CD4-positive, alpha-beta memory T cell (primary cell): Measurements from ENCODE around the gene HPGDS. TPM values are rescaled to one million over a fixed set of nuclear protein-coding genes. Genes with fewer than 3 reads are reported as not detected.

Experiments
- CTCF ChIA-PET: fragments of 350-600 bp; sonication (Branson Sonifier 250); formaldehyde crosslinking; loops from one replicate; lab custom pipeline; 2021; ENCODE audit warnings: inconsistent platforms; ENCODE audit not compliant: partially characterized antibody; lab: Charles Lee
- POLR2A ChIA-PET: fragments of 350-600 bp; sonication (Branson Sonifier 250); formaldehyde crosslinking; loops from one replicate; lab custom pipeline; 2021; ENCODE audit not compliant: partially characterized antibody; lab: Charles Lee
- DNase-seq, 5 donors: peaks; one replicate each; pipeline versions ENCODE4 v3.0.0 to v3.0.0-alpha.2; 2020 to 2022; ENCODE audit warnings: mixed read lengths in 1 of 5
- H3K27ac ChIP-seq: one replicate; pipeline ENCODE4 v1.7.0; 2013; ENCODE audit warnings: low read depth, low read length
- H3K27me3 ChIP-seq: 2 replicates; pipeline ENCODE4 v1.7.0; 2013; ENCODE audit warnings: mild to moderate bottlenecking, low read length, moderate library complexity; ENCODE audit not compliant: insufficient read depth
- H3K36me3 ChIP-seq: 2 replicates; pipeline ENCODE4 v1.7.0; 2013; ENCODE audit warnings: mild to moderate bottlenecking, low read length, moderate library complexity; ENCODE audit not compliant: insufficient read depth
- H3K4me1 ChIP-seq: 2 replicates; pipeline ENCODE4 v1.7.0; 2013; ENCODE audit warnings: mild to moderate bottlenecking, low read length, moderate library complexity; ENCODE audit not compliant: insufficient read depth
- H3K4me3 ChIP-seq, 2 donors: one replicate each; pipeline ENCODE4 v1.7.0; 2013; ENCODE audit warnings: low read length in 2 of 2, mild to moderate bottlenecking in 1 of 2
- H3K9me3 ChIP-seq, 2 donors: one replicate each; pipeline ENCODE4 v1.7.0; 2013; ENCODE audit warnings: low read length in 2 of 2, control low read depth in 1 of 2; ENCODE audit not compliant: control insufficient read depth in 1 of 2
- H3K27ac Mint-ChIP-seq, 7 donors: one replicate each; pipeline ENCODE4 v1.8.0; 2020 to 2021; ENCODE audit warnings: mixed read lengths in 7 of 7, mild to moderate bottlenecking in 6 of 7, inconsistent platforms in 3 of 7, moderate library complexity in 3 of 7
- H3K27me3 Mint-ChIP-seq, 2 donors: one replicate each; pipeline ENCODE4 v1.8.0; 2020 to 2021; ENCODE audit warnings: mixed read lengths in 2 of 2
- H3K36me3 Mint-ChIP-seq, 2 donors: one replicate each; pipeline ENCODE4 v1.8.0; 2020 to 2021; ENCODE audit warnings: mixed read lengths in 2 of 2, inconsistent platforms in 1 of 2, mild to moderate bottlenecking in 1 of 2
- H3K4me1 Mint-ChIP-seq, 4 donors: one replicate each; pipeline ENCODE4 v1.8.0; 2020 to 2021; ENCODE audit warnings: mixed read lengths in 4 of 4, mild to moderate bottlenecking in 1 of 4
- H3K4me3 Mint-ChIP-seq, 8 donors: one replicate each; pipeline ENCODE4 v1.8.0; 2020 to 2021; ENCODE audit warnings: mixed read lengths in 8 of 8, mild to moderate bottlenecking in 7 of 8, moderate library complexity in 6 of 8, inconsistent platforms in 3 of 8
- H3K9me3 Mint-ChIP-seq, 8 donors: one replicate each; pipeline ENCODE4 v1.8.0; 2020 to 2021; ENCODE audit warnings: mixed read lengths in 8 of 8, mild to moderate bottlenecking in 5 of 8, inconsistent platforms in 3 of 8, moderate library complexity in 1 of 8
- intact Hi-C: fragments of 100-400 bp; cut with micrococcal nuclease; formaldehyde crosslinking; loops from one replicate; pipeline ENCODE4 v1.15.1; 2023
- polyA plus RNA-seq, 2 donors: library from polyadenylated mRNA; unstranded; fragments of 300-500 nt; fragmentation: Illumina TruSeq; gene quantifications; one replicate each; pipeline ENCODE4 v1.2.3, GENCODE V29; 2021
- total RNA-seq, 2 experiments: library from RNA; stranded (reverse); gene quantifications; one replicate each; pipeline ENCODE4 v1.2.3, GENCODE V29; 2021

HPGDS gene
- total and polyA plus RNA-seq, 4 experiments from 2014 or later = 0.33 to 0.41 TPM; not detected in 2

GRCh38 chr4:94358101-94358500, 15.5 kb upstream of the HPGDS start:
- Histone ChIP-seq H3K27me3 (no peaks in the 10 kb centered on the region), H3K36me3 (no peaks in the 10 kb centered on the region), H3K27ac (no peak overlapping the region), H3K9me3 (no peaks in the 10 kb centered on the region), H3K4me1 (no peaks in the 10 kb centered on the region), H3K4me3 (no peak overlapping the region)
- Mint-ChIP-seq H3K27me3 (peaks cover 2 to 5% of the 10 kb centered on the region in 2 donors), H3K9me3 (peaks cover 0 to 2% (median 0%) of the 10 kb centered on the region in 8 donors), H3K4me1 (no peaks in the 10 kb centered on the region), H3K27ac (no peak overlapping the region), H3K4me3 (no peak overlapping the region), H3K36me3 (no peaks in the 10 kb centered on the region)
- ChIA-PET POLR2A (no interaction called here), CTCF (no interaction called here)
- intact Hi-C loops = no loop called here
- DNase-seq = no peak

- H3K36me3 ChIP-seq = no peaks in the 10 kb centered on the region
- intact Hi-C loops = no loop called here
- no peaks in the 10 kb centered on the region for H3K9me3 ChIP-seq
- H3K27ac Mint-ChIP-seq = no peak overlapping the region
- no peaks in the 10 kb centered on the region for H3K36me3 Mint-ChIP-seq
- no peak overlapping the region for H3K4me3 Mint-ChIP-seq
- peaks cover 0 to 2% (median 0%) of the 10 kb centered on the region in 8 donors for H3K9me3 Mint-ChIP-seq
- no peak overlapping the region for H3K27ac ChIP-seq
- no peak for DNase-seq
- no peaks in the 10 kb centered on the region for H3K4me1 Mint-ChIP-seq
- POLR2A ChIA-PET = no interaction called here
- no peak overlapping the region for H3K4me3 ChIP-seq
- no peaks in the 10 kb centered on the region for H3K4me1 ChIP-seq
- CTCF ChIA-PET = no interaction called here
- no peaks in the 10 kb centered on the region for H3K27me3 ChIP-seq
- peaks cover 2 to 5% of the 10 kb centered on the region in 2 donors for H3K27me3 Mint-ChIP-seq
These were observed 15.0 kb upstream of the HPGDS start for GRCh38 chr4:94357624-94358023.

- POLR2A ChIA-PET = no interaction called here
- no peaks in the 10 kb centered on the region for H3K36me3 ChIP-seq
- Mint-ChIP-seq H3K36me3 (no peaks in the 10 kb centered on the region), H3K4me3 (no peak overlapping the region), H3K27ac (no peak overlapping the region), H3K27me3 (peaks cover 0 to 3% of the 10 kb centered on the region in 2 donors), H3K4me1 (peaks cover 0 to 4% (median 2%) of the 10 kb centered on the region in 4 donors), H3K9me3 (no peaks in the 10 kb centered on the region)
- no peaks in the 10 kb centered on the region for H3K9me3 ChIP-seq
- CTCF ChIA-PET = interaction anchor here (1.1 kb wide), 1 partner anchor 14 kb away, joined by 3 read pairs; no protein-coding TSS in a partner anchor
- no peaks in the 10 kb centered on the region for H3K27me3 ChIP-seq
- no peaks in the 10 kb centered on the region for H3K4me1 ChIP-seq
- no peak for DNase-seq
- H3K4me3 ChIP-seq = no peak overlapping the region
- intact Hi-C loops = no loop called here
- H3K27ac ChIP-seq = no peak overlapping the region
These were observed 13.8 kb upstream of the HPGDS start for GRCh38 chr4:94356444-94356843.

GRCh38 chr4:94354474-94354896, 11.8 kb upstream of the HPGDS start:
- no peak overlapping the region for H3K4me3 ChIP-seq
- H3K36me3 Mint-ChIP-seq = no peaks in the 10 kb centered on the region
- H3K9me3 Mint-ChIP-seq = no peaks in the 10 kb centered on the region
- intact Hi-C loops = no loop called here
- peaks cover 0 to 4% (median 2%) of the 10 kb centered on the region in 4 donors for H3K4me1 Mint-ChIP-seq
- CTCF ChIA-PET = no interaction called here
- H3K27me3 Mint-ChIP-seq = peaks cover 0 to 3% of the 10 kb centered on the region in 2 donors
- H3K27me3 ChIP-seq = no peaks in the 10 kb centered on the region
- no peak overlapping the region for H3K27ac ChIP-seq
- no peaks in the 10 kb centered on the region for H3K36me3 ChIP-seq
- no peak overlapping the region for H3K4me3 Mint-ChIP-seq
- H3K27ac Mint-ChIP-seq = no peak overlapping the region
- no peak for DNase-seq
- no peaks in the 10 kb centered on the region for H3K9me3 ChIP-seq
- POLR2A ChIA-PET = no interaction called here
- no peaks in the 10 kb centered on the region for H3K4me1 ChIP-seq

GRCh38 chr4:94352996-94353395, 10.4 kb upstream of the HPGDS start:
- peaks cover 0 to 1% of the 10 kb centered on the region in 2 donors for H3K27me3 Mint-ChIP-seq
- H3K27ac ChIP-seq = no peak overlapping the region
- ChIA-PET CTCF (no interaction called here), POLR2A (no interaction called here)
- no peaks in the 10 kb centered on the region for H3K36me3 Mint-ChIP-seq
- no peaks in the 10 kb centered on the region for H3K36me3 ChIP-seq
- intact Hi-C loops = no loop called here
- DNase-seq = no peak
- no peaks in the 10 kb centered on the region for H3K27me3 ChIP-seq
- H3K9me3 ChIP-seq = no peaks in the 10 kb centered on the region
- H3K4me3 ChIP-seq = no peak overlapping the region
- H3K9me3 Mint-ChIP-seq = no peaks in the 10 kb centered on the region
- H3K4me1 ChIP-seq = no peaks in the 10 kb centered on the region
- H3K4me1 Mint-ChIP-seq = peaks cover 0 to 6% (median 3%) of the 10 kb centered on the region in 4 donors
- no peak overlapping the region for H3K4me3 Mint-ChIP-seq
- H3K27ac Mint-ChIP-seq = no peak overlapping the region

GRCh38 chr4:94352163-94352562, 9.5 kb upstream of the HPGDS start:
- ChIA-PET CTCF (no interaction called here), POLR2A (no interaction called here)
- no peak overlapping the region for H3K4me3 Mint-ChIP-seq
- no peak overlapping the region for H3K27ac Mint-ChIP-seq
- intact Hi-C loops = no loop called here
- no peaks in the 10 kb centered on the region for H3K36me3 Mint-ChIP-seq
- Histone ChIP-seq H3K4me3 (no peak overlapping the region), H3K27ac (no peak overlapping the region), H3K4me1 (no peaks in the 10 kb centered on the region), H3K9me3 (no peaks in the 10 kb centered on the region), H3K27me3 (no peaks in the 10 kb centered on the region), H3K36me3 (no peaks in the 10 kb centered on the region)
- no peaks in the 10 kb centered on the region for H3K9me3 Mint-ChIP-seq
- peaks cover 0 to 6% (median 3%) of the 10 kb centered on the region in 4 donors for H3K4me1 Mint-ChIP-seq
- H3K27me3 Mint-ChIP-seq = no peaks in the 10 kb centered on the region
- no peak for DNase-seq

- CTCF ChIA-PET = no interaction called here
- Mint-ChIP-seq H3K36me3 (no peaks in the 10 kb centered on the region), H3K4me3 (no peak overlapping the region), H3K27me3 (no peaks in the 10 kb centered on the region), H3K27ac (no peak overlapping the region), H3K9me3 (no peaks in the 10 kb centered on the region), H3K4me1 (peaks cover 0 to 6% (median 3%) of the 10 kb centered on the region in 4 donors)
- H3K4me1 ChIP-seq = no peaks in the 10 kb centered on the region
- intact Hi-C loops = no loop called here
- H3K27me3 ChIP-seq = no peaks in the 10 kb centered on the region
- no peak overlapping the region for H3K4me3 ChIP-seq
- H3K36me3 ChIP-seq = no peaks in the 10 kb centered on the region
- POLR2A ChIA-PET = no interaction called here
- no peak for DNase-seq
- no peak overlapping the region for H3K27ac ChIP-seq
- no peaks in the 10 kb centered on the region for H3K9me3 ChIP-seq
These were observed 8.7 kb upstream of the HPGDS start for GRCh38 chr4:94351319-94351718.

GRCh38 chr4:94350095-94350494, 7.5 kb upstream of the HPGDS start:
- Mint-ChIP-seq H3K27me3 (no peaks in the 10 kb centered on the region), H3K4me1 (peaks cover 0 to 8% (median 3%) of the 10 kb centered on the region in 4 donors), H3K36me3 (no peaks in the 10 kb centered on the region), H3K4me3 (no peak overlapping the region), H3K9me3 (no peaks in the 10 kb centered on the region), H3K27ac (no peak overlapping the region)
- DNase-seq = no peak
- H3K36me3 ChIP-seq = no peaks in the 10 kb centered on the region
- intact Hi-C loops = no loop called here
- POLR2A ChIA-PET = no interaction called here
- CTCF ChIA-PET = no interaction called here
- H3K4me1 ChIP-seq = no peaks in the 10 kb centered on the region
- no peak overlapping the region for H3K4me3 ChIP-seq
- no peaks in the 10 kb centered on the region for H3K9me3 ChIP-seq
- no peaks in the 10 kb centered on the region for H3K27me3 ChIP-seq
- no peak overlapping the region for H3K27ac ChIP-seq
